Measurements from ENCODE around the gene GPSM1. TPM values are rescaled to one million over a fixed set of nuclear protein-coding genes. Genes with fewer than 3 reads are reported as not detected.

Gene GPSM1
- total RNA-seq, 6 experiments from 2014 or later, result 1.3 to 4.8 (median 4.1) TPM

DNA sequence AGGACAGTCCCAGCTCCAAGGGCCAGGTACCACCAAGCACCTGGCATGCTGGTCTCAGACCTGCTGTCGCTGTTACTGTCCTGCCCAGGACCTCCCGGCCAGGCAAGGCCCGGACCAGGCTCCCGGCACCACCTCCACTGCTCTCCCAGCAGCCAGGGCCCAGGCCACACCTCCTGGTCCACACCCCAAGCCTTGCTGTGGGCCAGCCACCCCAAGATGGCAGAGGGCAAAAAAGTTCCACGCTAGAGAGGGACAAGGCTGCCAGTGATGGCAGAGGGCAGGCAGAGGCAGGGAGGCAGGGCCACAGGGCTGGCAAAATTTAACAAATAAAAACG is 35.1 kb downstream of the GPSM1 start:
- Histone ChIP-seq H3K4me3 (no peak overlapping the region), H3K36me3 (no peaks in the 10 kb centered on the region), H3K4me1 (peaks cover 0 to 8% (median 5%) of the 10 kb centered on the region in 4 donors), H3K27ac (peak overlapping the region in 1 of 3 donors; percentile 16), H3K27me3 (no peaks in the 10 kb centered on the region), H3K9me3 (no peaks in the 10 kb centered on the region)
- no peak for ATAC-seq
- intact Hi-C loops (cut with DNase I), result no loop called here
- no peak for DNase-seq
- TF ChIP-seq POLR2A (IDR thresholded peaks at IDR 0.05), result no peak
- TF ChIP-seq, protein P1, sequence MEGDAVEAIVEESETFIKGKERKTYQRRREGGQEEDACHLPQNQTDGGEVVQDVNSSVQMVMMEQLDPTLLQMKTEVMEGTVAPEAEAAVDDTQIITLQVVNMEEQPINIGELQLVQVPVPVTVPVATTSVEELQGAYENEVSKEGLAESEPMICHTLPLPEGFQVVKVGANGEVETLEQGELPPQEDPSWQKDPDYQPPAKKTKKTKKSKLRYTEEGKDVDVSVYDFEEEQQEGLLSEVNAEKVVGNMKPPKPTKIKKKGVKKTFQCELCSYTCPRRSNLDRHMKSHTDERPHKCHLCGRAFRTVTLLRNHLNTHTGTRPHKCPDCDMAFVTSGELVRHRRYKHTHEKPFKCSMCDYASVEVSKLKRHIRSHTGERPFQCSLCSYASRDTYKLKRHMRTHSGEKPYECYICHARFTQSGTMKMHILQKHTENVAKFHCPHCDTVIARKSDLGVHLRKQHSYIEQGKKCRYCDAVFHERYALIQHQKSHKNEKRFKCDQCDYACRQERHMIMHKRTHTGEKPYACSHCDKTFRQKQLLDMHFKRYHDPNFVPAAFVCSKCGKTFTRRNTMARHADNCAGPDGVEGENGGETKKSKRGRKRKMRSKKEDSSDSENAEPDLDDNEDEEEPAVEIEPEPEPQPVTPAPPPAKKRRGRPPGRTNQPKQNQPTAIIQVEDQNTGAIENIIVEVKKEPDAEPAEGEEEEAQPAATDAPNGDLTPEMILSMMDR (IDR thresholded peaks at IDR 0.05), result no peak
- WGBS (ENCODE audit: insufficient coverage, low coverage, low lambda C conversion rate, missing lambda C conversion rate), result no CpG with 5 or more reads among the region's 6 CpGs

DNA sequence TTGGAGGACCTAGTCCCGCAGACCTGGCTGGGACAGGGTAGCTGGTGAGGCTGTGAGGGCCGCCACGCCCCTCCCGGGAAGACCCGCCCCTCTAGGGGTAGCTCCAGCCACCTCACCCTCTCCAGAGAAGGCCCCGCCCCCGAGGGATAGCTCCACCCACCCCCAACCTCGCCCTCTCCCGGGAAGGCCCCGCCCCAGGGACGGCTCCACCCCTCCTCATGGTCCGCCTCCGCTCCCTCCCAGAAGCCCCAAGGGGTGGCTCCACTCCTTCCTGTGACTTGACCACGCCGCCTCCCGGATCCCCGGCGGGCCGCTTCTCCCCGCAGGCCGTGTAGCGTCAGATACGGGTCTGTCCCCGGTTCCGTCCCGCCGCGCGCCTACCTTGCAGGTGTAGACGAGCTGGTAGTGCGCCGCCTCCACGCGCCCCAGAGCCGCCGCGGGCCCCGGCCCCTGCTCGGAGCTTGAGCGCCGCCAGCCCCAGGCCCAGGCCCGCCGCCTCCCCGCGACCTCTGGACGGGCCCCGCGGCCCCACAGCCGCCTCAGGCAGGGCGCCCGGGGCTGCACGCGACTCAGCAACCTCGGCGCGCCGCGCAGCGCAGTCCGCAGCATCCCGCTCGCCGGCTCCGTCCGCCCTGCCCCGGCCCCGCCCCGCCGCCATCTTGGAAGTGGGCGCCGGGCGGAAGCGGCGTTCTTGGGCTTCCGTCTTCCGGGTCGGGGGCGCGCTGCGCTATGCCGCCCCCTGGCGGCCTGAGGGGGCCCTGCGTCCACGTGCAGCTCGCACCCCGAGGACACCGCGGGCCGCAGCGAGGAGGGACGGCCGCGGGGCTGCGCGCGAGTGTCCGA is 36.0 kb downstream of the GPSM1 start, which contains the start of gene DNLZ:
Gene DNLZ, minus strand, starts transcription at position 639 of the 843 bp plus-strand sequence. Its CDS starts 30 bp downstream, at position 609.
- peak; percentile 99 for DNase-seq
- TF ChIP-seq POLR2A (IDR thresholded peaks at IDR 0.05), result peak; percentile 90
- TF ChIP-seq, protein P1 (IDR thresholded peaks at IDR 0.05), result peak; percentile 99 to 100 (median 99)
- WGBS (ENCODE audit: insufficient coverage, low coverage, low lambda C conversion rate, missing lambda C conversion rate), result under 1% methylated on average over 19 of the region's 97 CpGs
- Histone ChIP-seq H3K4me3 (peak within 1 kb of the TSS; percentile 68 to 98 (median 75)), H3K27ac (peak within 1 kb of the TSS; percentile 41 to 83 (median 82)), H3K27me3 (no peaks in the 10 kb centered on the region), H3K4me1 (peaks cover 0 to 8% (median 5%) of the 10 kb centered on the region in 4 donors), H3K36me3 (no peaks in the 10 kb centered on the region), H3K9me3 (no peaks in the 10 kb centered on the region)
- intact Hi-C loops (cut with DNase I), result no loop called here
- ATAC-seq, result peak; percentile 94 to 97 (median 95)

DNA sequence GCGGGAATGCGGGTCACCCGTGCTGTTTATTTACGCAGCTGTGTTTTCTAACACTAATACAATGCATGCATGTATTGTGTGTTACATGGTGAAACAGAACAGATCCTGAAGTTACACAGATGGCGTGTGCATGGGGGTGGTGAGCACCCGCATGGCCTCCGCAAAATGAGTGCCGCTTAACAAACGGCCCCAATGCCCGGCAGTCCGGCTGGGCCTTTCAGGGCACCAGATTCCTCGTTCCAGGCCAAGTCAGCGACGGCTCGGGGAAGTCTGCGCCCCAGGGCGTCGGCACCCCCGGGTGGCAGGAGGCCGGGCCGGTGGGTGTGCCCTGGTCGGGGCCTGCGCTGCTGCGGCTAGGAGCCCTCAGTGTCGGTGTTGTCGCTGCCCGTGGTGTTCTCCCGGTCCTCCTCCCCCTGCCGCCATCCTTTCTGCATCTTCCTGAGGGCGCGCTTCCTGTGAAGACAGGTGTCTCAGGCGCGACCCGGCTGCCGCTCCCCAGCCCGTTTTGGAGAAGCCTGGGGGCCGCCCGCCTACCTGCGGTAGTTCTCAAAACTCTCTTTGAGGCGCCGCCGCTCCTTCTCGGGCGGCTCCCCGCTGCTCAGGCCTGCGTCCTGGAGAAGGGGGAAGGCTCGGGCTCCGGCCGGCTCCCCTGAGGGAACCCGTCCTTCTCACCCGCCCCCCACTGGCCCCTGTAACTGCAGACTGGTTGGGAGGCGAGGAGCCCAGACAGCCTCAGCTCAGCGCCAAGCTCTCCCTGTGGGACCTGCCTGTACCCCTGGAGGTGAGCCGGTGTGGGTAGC is 36.8 kb downstream of the GPSM1 start:
- no peaks in the 10 kb centered on the region for H3K27me3 ChIP-seq
- intact Hi-C loops (cut with DNase I), result no loop called here
- peak overlapping the region in 2 of 3 donors; percentile 75 to 98 for H3K4me3 ChIP-seq
- ATAC-seq (no peak), DNase-seq (no peak)
- no peak overlapping the region for H3K27ac ChIP-seq
- H3K36me3 ChIP-seq, result no peaks in the 10 kb centered on the region
- peaks cover 0 to 8% (median 5%) of the 10 kb centered on the region in 4 donors for H3K4me1 ChIP-seq
- no peaks in the 10 kb centered on the region for H3K9me3 ChIP-seq
- WGBS (ENCODE audit: insufficient coverage, low coverage, low lambda C conversion rate, missing lambda C conversion rate), result 20% methylated on average over 3 of the region's 54 CpGs
- TF ChIP-seq, protein P1 (IDR thresholded peaks at IDR 0.05), result peak in 1 of 4 donors; percentile 10
- no peak for TF ChIP-seq POLR2A (IDR thresholded peaks at IDR 0.05)

DNA sequence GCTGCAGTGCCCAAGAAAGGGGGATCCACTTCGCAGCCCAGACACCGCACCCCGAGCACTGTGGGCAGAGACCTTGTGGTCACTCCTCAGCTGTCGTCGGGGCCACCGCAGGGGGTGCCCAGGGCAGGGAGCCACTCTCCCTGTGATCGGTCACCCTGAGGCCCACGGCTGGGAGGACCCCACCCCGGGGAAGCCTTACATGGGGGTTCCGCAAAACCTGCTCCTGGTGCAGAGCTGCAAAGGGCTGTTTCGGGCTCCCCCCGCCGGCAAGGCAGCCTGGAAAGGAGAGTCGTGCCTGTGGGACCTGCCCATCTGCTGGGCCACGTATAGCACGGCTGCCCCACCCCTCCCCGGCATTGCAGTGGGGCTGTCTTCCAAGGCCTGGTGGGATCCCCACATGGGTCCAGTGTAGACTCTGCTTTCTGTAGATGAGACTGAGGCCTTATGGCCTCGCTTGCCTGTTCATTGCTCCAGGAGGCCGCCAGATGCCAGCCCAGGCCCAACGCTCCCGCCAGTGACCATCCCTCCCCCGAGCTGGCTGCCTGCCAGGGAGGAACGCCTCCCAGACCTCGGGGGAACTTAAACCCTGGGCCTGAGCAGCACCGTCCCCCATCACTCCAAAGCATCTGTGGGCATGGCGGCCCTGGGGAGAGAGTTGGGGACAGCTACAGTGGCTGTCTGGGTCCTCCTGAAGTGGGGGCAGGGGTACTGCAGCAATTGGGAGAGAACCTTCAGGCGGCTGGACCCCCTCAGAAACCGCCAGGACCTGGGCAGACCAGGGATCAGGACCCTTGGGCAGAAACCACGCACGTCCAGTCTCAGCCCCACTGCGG is 37.8 kb downstream of the GPSM1 start:
- no peaks in the 10 kb centered on the region for H3K36me3 ChIP-seq
- WGBS (ENCODE audit: insufficient coverage, low coverage, low lambda C conversion rate, missing lambda C conversion rate), result 88% methylated on average over 3 of the region's 31 CpGs
- H3K27me3 ChIP-seq, result no peaks in the 10 kb centered on the region
- DNase-seq, result no peak
- TF ChIP-seq, protein P1 (IDR thresholded peaks at IDR 0.05), result no peak
- no peak for TF ChIP-seq POLR2A (IDR thresholded peaks at IDR 0.05)
- H3K4me1 ChIP-seq, result peaks cover 0 to 8% (median 5%) of the 10 kb centered on the region in 4 donors
- no peak for ATAC-seq
- H3K4me3 ChIP-seq, result no peak overlapping the region
- intact Hi-C loops (cut with DNase I), result no loop called here
- H3K27ac ChIP-seq, result no peak overlapping the region
- H3K9me3 ChIP-seq, result no peaks in the 10 kb centered on the region
